Measurements from ENCODE around the gene COG1.

COG1 gene

DNA sequence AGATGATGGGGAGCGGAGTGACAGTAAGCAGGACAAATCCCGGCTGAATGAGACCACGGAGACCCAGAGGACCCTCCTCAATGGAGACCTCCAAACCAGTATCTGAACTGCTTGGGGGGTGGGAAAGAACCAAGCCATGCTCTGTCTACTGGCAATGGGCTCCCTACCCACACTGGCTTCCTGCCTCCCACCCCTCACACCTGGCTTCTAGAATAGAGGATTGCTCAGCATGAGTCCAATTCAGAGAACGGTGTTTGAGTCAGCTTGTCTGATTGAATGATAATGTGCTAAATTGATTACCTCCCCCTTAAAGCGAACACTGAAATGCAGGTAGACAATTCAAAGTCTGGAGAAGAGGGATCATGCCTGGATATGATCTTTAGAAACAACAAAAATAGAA is 22.5 kb upstream of the COG1 start:
- DNase-seq (ENCODE audit: extremely low read depth in 1 of 2, low read depth in 1 of 2) = no peak

DNA sequence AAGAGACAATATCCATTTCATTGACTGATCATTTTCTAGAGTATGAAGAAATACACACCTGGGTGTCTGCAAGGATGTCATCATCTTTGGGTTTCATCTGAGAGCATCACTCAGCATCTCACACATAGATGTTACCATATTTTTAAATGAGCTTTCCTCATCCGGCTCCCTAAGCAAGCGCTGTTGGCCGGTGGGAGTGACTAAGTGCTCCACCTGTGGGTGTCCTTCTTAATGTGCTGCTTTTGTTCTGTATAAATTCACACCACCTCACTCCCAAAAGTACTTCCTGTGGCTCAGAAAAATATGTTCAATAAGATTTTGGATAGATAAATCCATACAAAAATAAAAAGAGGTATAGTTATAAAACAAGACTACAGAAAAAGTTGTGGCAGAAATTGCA is 20.6 kb upstream of the COG1 start:
- DNase-seq (ENCODE audit: extremely low read depth in 1 of 2, low read depth in 1 of 2) = no peak

DNA sequence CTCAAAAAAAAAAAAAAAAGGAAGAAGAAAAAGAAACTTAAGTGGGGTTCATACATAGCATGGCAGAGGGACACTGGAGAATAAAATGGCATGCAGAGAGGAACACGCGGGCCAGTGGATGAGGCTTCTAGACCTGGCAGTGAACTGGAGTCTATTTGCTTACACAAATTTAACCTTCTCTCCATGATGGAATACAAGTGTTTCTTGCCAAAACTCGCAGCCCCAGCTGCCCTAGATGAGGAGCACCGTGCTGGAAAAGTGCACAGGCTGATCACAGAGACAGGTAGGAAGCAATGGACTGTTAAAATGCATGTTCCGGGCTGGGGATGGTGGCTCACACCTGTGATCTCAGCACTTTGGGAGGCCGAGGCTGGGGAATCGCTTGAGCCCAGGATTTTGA is 18.7 kb upstream of the COG1 start:
- no peak for DNase-seq (ENCODE audit: extremely low read depth in 1 of 2, low read depth in 1 of 2)

DNA sequence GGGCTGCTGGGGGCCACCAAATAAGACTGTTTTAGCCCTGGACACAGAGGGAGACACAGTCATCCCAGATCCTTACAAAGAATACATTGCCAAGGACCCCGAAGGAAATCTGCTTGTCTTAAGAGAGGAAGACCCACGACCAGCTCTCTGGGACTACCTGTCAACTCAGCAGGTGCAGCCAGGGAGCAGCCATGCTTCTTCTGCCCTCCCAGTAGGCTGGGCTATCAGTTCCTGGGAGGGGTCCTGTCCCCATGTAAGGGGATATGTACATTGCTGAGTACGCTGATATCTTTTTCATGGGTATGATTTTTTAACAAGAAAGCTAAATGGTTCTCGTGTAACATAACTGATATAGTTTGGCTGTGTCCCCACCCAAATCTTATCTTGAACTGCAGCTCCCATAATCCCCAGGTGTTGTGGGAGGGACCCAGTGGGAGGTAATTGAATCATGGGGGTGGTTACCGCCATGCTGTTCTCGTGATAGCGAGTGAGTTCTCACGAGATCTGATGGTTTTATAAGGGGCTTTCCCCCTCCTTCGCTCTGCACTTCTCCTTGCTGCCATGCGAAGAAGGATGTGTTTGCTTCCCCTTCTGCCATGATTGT is 16.8 kb upstream of the COG1 start:
- DNase-seq (ENCODE audit: extremely low read depth in 1 of 2, low read depth in 1 of 2) = no peak

DNA sequence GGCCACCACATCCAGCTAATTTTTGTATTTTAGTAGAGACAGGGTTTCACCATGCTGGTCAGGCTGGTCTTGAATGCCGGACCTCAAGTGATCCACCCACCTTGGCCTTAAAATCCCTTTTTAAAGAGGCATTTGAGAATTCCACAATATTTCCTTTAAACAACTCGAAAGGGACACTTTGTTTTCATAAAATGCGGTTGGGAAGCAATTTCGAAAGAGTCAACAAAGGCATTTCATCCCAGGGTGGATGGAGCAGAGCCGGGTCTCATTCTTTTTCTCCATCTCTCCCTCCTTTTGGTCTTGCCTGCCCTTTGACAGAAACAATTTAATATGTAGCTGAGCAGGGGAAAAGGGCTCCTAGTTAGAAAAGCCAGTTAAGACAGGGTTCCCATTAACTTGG is 13.5 kb upstream of the COG1 start:
- DNase-seq (ENCODE audit: extremely low read depth in 1 of 2, low read depth in 1 of 2) = no peak

DNA sequence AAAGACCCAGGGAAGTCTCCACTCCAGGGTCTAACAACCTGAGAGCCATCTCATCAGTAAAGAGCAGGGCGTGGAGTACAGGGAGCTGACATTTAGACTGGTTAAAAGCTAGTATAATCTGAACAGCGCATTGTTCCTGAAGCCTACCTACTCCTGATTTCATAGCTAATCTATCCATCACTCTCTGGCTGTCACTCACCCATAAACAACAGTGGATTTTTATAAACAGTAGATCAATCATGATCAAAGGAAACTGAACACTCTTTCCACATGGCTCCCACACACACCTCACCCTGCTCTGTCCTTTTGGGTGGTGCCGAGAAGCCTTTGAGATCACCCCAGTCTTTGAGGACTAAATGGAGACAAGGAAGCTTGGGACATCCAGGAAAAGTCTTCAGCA is 13.0 kb upstream of the COG1 start:
- DNase-seq (ENCODE audit: extremely low read depth in 1 of 2, low read depth in 1 of 2) = no peak

DNA sequence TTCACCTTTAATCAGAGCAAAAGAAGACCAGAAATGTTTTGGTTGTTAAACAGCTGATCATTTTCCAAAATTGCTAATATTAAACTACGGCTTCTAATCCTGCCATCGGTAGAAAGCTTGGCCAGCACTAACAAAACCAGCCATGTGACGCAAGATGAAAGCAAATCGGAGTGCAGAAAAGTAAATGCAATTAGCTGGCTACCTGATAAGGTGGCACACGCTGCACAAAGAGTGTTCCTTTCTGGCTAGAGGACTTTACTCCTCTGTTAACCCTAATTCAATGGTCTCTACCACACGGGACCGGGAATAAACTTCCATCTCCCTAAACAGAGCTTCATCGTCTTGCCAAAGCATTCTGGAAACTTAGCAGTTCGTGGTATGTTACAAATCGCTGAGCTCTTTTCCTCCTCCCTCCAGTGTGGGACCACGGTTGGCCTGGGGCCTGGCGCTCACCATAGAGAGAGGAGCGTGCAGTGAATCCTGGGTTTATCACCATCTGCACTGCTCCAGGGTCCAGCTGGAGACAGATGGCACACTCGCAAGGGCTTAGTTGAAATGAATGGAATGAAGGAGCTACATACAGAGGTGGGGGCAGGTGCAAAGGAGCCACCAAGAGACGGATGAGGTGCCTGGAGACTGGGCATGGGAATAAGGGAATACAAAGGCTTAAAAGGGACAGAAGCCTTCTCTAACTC is 10.1 kb upstream of the COG1 start:
- DNase-seq (ENCODE audit: extremely low read depth in 1 of 2, low read depth in 1 of 2) = no peak

DNA sequence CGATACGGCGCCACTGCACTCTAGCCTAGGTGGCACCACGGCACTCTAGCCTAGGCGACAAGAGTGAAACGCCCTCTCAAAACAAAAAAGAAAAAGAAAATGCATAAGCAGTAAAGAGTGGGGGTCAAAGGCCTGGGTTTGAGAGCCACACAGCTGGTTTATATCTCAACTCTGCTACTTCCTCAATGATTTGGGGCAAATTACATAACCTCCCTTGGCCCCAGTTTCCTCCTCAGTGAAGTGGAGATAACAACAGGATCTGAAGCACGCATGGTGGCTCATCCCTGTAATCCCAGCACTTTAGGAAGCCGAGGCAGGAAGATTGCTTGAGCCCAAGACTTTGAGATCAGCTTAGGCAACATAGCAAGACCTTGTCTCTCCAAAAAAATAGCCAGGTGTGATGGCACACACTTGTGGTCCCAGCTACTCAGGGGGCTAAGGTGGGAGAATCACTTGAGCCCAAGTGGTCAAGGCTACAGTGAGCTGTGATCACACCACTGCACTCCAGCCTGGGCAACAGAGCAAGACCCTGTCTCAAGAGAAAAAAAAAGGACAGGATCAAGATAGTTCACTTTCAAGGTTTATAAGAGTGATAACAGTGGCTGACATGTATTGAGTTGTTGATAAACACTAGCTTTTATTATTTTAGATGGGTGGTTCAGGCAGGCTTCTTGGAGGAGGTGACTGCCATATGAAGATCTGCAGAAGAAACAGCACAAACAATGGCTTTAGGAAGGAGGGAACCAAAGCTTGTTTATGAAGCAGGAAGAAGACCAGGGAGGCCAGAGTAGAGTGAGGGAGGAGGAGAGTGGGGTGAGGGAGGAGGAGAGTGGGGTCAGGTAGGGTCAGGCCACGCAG is 8.5 kb upstream of the COG1 start:
- DNase-seq (ENCODE audit: extremely low read depth in 1 of 2, low read depth in 1 of 2) = no peak

DNA sequence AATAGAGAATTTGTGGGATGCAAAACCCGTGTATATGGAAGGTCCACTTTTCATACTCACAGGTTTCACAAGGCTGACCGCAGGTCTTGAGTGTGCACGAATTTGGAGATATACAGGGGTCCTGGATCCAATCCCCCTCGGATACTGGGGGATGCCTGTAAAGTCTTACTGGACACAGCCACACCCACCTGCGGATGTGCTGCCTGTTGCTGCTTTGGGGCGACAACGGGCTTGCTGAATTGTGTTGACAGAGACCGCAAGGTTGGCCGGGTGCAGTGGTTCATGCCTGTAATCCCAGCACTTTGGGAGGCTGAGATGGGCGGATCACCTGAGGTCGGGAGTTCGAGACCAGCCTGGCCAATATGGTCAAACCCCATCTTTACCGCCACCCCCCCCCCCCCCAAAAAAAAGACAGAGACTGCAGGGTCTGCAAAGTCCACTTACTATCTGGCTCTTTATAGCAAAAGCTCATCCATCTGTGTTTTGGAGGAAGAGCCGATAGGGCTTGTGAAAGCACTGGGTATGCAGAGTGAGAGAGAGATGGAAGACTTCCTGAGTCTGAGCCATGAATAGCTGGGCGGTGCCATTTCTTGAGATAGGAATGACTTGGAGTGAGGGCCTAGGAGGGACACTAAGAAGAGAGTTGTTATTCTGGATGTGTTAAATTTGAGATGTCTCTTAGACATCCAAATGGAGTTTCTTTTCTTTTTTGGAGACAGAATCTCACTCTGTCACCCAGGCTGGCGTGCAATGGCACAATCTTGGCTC is 6.4 kb upstream of the COG1 start:
- DNase-seq (ENCODE audit: extremely low read depth in 1 of 2, low read depth in 1 of 2) = no peak

DNA sequence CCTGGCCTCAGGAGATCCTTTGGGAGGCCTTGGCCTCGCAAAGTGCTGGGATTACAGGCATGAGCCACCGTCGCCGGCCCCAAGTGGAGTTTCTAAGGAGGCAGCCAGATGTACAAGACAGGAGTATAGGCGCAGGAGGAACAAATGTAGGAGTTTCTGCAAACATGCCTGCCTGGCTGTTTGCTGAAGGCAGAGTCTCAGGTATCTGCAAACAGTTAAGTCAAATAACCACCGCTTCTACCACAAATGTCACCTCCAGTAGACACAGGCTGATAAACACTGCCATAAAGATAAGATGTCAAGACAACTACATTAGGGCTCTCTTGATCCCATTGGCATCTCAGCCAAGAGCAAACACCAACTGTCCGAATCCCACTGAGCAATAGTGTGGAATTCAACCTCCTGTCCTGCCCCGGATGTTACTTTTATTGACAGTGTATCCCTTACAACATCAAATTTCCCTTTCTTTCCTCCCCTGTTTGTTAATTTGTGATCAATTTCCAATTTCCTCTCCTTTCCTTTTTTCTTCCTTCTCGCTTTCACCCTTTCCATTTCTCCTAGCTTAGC is 5.6 kb upstream of the COG1 start:
- no peak for DNase-seq (ENCODE audit: extremely low read depth in 1 of 2, low read depth in 1 of 2)

DNA sequence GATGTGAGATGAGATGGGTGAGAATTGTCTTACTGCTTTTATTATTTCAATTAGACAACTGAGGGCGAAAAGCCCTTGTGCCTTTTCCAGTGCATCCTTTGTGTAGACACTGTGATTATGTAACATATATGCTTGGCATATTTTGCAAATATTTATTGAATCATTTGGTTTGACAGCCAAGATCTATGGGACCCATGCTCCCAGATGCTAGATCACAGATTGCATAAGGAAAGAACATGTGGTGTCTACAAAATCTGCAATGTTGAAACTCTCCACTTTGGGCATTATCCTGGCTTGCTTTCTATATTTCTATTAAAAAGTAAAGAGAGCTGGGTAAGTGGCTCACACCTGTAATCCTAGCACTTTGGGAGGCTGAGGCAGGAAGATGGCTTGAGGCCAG is 4.8 kb upstream of the COG1 start:
- no peak for DNase-seq (ENCODE audit: extremely low read depth in 1 of 2, low read depth in 1 of 2)

DNA sequence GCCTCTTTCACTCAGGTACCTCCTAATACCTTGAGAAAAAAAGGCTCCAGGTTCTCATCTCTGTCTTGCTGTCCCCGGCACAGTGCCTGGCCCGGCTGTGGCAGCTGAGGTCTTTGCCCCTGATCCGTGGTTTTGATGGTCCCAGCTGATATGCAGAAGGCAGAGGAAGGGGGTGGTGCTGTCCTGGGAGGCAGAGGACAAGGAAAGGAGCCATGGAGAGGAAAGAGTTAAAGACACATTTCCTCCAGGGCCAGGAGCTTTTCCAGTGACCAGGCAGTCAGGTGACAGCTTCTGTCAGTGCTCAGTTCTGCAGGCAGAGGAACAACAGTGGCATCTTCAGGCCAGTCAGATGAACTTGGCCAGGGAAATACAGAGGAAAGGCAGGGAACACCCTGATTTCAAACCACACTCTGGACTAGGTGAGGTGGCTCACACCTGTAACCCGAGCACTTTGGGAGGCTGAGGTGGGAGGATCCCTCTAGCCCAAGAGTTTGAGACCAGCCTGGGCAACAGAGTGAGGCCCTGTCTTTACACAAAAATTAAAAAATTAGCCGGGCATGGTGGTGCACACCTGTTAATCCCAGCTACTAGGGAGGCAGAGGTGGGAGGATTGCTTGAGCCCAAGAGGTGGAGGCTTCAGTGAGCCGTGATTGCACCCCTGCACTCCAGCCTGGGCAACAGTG is 3.3 kb upstream of the COG1 start:
- DNase-seq (ENCODE audit: extremely low read depth in 1 of 2, low read depth in 1 of 2) = no peak

DNA sequence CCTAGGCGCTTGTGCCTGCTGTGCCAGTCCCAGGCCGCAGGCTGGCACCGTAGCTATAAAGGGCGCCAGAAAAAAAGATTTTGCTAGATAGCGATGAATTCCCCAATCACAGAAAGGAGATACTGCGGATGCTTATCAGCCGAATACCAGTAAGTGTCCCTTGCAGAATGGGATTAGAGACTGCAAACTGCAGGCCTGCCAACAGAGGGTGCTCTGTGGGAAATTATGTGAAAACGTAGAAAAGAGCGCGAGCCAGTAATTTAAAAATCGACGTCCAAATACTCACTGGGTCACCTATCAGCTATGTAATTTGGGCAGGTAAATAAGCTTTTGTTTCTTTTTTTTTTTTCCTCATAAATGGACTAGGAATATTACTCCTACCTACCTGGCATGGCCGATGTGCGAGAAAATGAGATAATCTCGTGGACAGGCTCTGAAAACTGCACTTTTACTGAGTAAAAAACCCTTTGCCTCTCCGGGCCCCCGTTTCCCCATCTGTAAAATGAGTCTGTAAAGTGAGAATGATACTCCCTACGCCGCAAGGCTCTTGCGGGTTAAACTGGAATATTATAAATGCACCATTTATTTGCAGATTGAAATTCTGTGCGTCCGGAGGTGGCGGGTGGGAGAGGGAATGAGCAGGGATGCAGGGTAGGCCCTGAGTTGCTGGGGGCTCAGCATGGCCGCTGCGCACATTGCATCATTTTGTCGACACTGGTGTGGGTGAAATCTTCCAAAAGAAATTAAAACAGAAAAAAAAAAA is 1.2 kb upstream of the COG1 start:
- DNase-seq (ENCODE audit: extremely low read depth in 1 of 2, low read depth in 1 of 2) = peak; percentile 16 to 35

DNA sequence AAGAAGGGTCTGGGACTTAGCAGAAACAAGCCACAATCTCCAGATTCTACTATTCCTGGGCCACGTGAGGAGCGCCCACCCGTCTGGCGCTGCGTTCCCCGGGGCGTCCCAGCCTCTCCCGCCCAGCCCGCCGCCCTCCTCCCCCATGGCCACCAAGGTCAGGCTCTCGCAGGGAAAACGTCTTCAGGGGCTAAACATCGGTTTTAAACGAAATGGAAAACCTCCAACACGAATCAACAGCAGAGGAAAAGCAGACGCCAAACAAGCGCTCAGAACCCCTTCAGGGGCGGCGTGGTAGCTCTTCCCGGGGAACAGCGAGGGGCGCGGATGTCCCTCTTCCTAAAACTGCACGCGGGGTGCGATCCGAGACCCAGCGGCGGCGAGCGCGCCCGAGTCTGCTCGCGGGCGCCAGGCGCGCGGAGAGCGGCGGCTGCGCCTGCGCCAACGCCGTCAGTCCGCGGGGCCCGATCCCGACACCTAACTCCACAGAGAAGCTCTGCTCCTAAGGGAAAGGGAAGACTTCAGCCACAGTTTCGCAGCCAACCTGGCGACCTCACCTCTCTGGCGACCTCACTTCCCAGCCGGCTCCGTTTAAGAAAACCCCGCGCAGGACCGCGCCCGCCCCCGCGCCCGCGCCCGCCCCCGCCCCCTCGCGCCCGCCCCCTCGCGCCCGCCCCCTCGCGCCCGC is 505 bp upstream of the COG1 start:
- DNase-seq (ENCODE audit: extremely low read depth in 1 of 2, low read depth in 1 of 2) = peak in 1 of 2 donors; percentile 40

DNA sequence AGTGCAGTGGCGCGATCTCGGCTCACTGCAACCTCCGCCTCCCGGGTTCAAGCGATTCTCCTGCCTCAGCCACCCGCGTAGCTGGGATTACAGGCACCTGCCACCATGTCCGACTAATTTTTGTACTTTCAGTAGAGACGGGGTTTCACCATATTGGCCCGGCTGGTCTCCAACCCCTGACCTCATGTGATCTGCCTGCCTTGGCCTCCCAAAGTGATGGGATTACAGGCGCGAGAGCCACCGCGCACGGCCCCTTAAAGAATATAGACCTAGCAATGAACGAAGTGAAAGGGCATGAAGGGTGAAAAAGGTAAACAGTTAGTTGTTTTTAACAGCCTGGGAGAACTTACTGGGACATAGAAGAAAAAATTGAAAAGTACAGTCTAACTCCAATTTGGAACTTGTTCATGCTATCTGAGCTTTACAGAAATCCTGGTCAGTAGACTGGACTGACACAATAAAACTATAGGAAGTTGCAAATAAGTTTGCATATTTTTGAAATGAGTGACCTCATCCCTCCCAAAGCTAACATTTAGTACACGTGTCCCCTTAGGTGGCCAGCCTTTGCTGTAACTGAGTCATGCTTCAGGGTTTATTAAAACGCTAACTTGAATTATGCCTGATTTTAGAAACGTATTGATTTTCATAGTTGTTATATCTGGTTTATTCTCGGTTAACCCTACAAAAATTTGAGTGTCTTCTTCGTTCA is 1.8 kb downstream of the COG1 start:
- DNase-seq (ENCODE audit: extremely low read depth in 1 of 2, low read depth in 1 of 2) = no peak

DNA sequence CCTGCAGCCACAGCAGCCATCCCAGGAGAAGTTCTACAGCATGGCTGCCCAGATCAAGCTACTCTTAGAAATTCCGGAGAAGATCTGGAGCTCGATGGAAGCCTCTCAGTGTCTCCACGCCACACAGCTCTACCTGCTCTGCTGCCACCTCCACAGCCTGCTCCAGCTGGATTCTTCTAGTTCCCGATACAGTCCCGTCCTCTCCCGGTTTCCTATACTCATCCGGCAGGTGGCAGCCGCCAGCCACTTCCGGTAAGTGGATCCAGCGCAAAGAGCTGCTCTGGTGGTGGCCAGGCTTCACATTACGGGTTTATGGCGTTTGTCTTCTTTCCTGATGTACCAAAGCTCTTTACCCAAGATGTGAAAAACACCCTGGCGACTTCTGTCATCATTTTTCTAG is 3.6 kb downstream of the COG1 start:
- no peak for DNase-seq (ENCODE audit: extremely low read depth in 1 of 2, low read depth in 1 of 2)

DNA sequence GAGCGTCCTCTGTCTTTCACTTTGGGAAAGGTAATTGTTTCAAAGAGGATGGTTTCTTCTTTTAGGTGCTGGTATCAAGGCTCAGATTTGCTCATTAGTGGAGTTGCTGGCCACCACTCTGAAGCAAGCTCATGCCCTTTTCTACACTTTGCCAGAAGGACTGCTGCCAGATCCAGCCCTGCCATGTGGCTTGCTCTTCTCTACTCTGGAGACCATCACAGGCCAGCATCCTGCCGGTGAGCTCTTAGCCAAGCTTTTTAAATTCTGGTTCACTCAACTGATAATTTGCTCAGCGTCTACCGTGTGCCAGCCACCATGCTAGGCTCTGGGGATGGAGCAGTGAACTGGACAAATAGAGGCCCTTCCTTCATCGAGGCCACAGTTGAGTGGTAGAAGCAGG is 4.3 kb downstream of the COG1 start:
- DNase-seq (ENCODE audit: extremely low read depth in 1 of 2, low read depth in 1 of 2) = no peak

DNA sequence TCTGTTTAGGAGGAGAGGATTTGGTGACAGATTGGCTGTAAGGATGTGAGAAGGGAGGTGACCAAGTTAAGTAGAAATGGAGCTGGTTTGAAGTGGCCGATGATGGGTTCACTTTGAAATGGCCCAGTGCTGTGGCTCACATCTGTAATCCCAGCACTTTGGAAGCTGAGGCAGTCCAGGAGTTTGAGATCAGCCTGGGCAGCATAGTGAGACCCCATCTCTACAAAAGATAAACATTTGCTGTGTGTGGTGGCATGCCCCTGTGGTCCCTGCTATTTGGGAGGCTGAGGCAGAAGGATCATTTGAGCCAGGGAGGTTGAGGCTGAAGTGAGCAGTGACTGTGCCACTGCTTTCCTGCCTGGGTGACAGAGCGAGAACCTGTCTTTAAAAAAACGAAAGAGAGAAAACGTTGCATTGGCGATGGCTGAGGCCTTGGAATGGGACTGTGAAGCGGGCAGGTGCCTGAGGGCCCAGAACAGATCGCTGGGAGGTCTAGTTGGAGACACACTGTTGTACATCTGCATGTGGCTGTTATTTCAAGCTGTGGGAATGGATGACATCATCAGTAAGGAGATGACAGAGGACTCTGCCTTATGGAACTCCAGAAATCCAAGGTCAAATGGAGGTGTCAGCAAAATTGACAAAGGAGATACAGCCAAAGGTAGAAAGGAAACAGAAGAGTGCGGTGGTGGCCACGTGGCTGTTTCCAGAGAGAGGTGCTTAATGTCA is 5.5 kb downstream of the COG1 start:
- no peak for DNase-seq (ENCODE audit: extremely low read depth in 1 of 2, low read depth in 1 of 2)

Measured in activated CD8-positive, alpha-beta memory T cell treated with anti-CD3 and anti-CD28 coated beads for 1 hour (primary cell).